ENCODE data around the gene CBARP.

CBARP gene

GRCh38 chr19:1213391-1214286 is 24.2 kb downstream of the CBARP start (continued):
- TF ChIP-seq ZNF621 (tag by site-specific recombination; IDR thresholded peaks at IDR 0.05), result no peak
- no peak for TF ChIP-seq ZNF423 (tag by site-specific recombination; IDR thresholded peaks at IDR 0.05)
- no peak for TF ChIP-seq HIC1 (tag by site-specific recombination; IDR thresholded peaks at IDR 0.05)
- TF ChIP-seq SP7 (tag by site-specific recombination; IDR thresholded peaks at IDR 0.05), result peak; percentile 24; the same call in 1 of the 2 replicates
- no peak for TF ChIP-seq ZNF292 (tag by site-specific recombination; IDR thresholded peaks at IDR 0.05; ENCODE audit: borderline replicate concordance, low read depth)
- no peak for TF ChIP-seq ZNF521 (tag by site-specific recombination; IDR thresholded peaks at IDR 0.05)
- no peak for TF ChIP-seq ZNF362 (tag by site-specific recombination; IDR thresholded peaks at IDR 0.05)
- peak; percentile 30; the same call in 1 of the 2 replicates for TF ChIP-seq FEZF1 (tag by site-specific recombination; IDR thresholded peaks at IDR 0.05)
- TF ChIP-seq ZNF837 (tag by site-specific recombination; IDR thresholded peaks at IDR 0.05), result no peak
- no peak for TF ChIP-seq ZNF571 (tag by site-specific recombination; IDR thresholded peaks at IDR 0.05)
- TF ChIP-seq ZNF501 (tag by site-specific recombination; IDR thresholded peaks at IDR 0.05), result no peak
- no peak for TF ChIP-seq ZSCAN18 (tag by site-specific recombination; IDR thresholded peaks at IDR 0.05)
- TF ChIP-seq ZNF623 (tag by site-specific recombination; IDR thresholded peaks at IDR 0.05), result no peak
- TF ChIP-seq ZNF610 (tag by site-specific recombination; IDR thresholded peaks at IDR 0.05; ENCODE audit: borderline replicate concordance), result no peak
- TF ChIP-seq ZNF704 (tag by site-specific recombination; IDR thresholded peaks at IDR 0.05), result no peak
- TF ChIP-seq ZNF19 (tag by site-specific recombination; IDR thresholded peaks at IDR 0.05; ENCODE audit: low read depth), result no peak
- no peak for TF ChIP-seq ZNF580 (tag by site-specific recombination; IDR thresholded peaks at IDR 0.05)
- no peak for TF ChIP-seq ZNF239 (tag by site-specific recombination; IDR thresholded peaks at IDR 0.05)
- TF ChIP-seq ZSCAN30 (tag by site-specific recombination; IDR thresholded peaks at IDR 0.05), result no peak
- TF ChIP-seq ZNF121 (tag by site-specific recombination; IDR thresholded peaks at IDR 0.05), result no peak
- TF ChIP-seq ZNF223 (tag by site-specific recombination; IDR thresholded peaks at IDR 0.05), result no peak
- TF ChIP-seq ZBTB6 (tag by site-specific recombination; IDR thresholded peaks at IDR 0.05), result peak; percentile 56; the same call in 1 of the 2 replicates
- TF ChIP-seq YY1 (tag by site-specific recombination; IDR thresholded peaks at IDR 0.05), result no peak
- no peak for TF ChIP-seq ZIC2 (tag by site-specific recombination; IDR thresholded peaks at IDR 0.05)
- TF ChIP-seq ZNF148 (tag by site-specific recombination; IDR thresholded peaks at IDR 0.05; ENCODE audit: borderline replicate concordance), result no peak
- TF ChIP-seq PRDM6 (tag by site-specific recombination; IDR thresholded peaks at IDR 0.05), result no peak
- TF ChIP-seq ZNF585B (tag by site-specific recombination; IDR thresholded peaks at IDR 0.05), result no peak
- TF ChIP-seq GLI2 (tag by site-specific recombination; IDR thresholded peaks at IDR 0.05; ENCODE audit: borderline replicate concordance, low read depth), result no peak

Data from HEK293 (cell line).